K562 treated with DMSO at 1 percent for 4 hours (cell line): ENCODE data around the gene SMCR8. TPM values are rescaled to one million over a fixed set of nuclear protein-coding genes. Genes with fewer than 3 reads are reported as not detected.

Experiments
- total RNA-seq: library from RNA; unstranded; fragments of 300-600 nt; gene quantifications from 2 replicates; pipeline ENCODE4 v1.2.3, GENCODE V29; 2022; ENCODE audit not compliant: insufficient read depth

SMCR8 gene, protein sequence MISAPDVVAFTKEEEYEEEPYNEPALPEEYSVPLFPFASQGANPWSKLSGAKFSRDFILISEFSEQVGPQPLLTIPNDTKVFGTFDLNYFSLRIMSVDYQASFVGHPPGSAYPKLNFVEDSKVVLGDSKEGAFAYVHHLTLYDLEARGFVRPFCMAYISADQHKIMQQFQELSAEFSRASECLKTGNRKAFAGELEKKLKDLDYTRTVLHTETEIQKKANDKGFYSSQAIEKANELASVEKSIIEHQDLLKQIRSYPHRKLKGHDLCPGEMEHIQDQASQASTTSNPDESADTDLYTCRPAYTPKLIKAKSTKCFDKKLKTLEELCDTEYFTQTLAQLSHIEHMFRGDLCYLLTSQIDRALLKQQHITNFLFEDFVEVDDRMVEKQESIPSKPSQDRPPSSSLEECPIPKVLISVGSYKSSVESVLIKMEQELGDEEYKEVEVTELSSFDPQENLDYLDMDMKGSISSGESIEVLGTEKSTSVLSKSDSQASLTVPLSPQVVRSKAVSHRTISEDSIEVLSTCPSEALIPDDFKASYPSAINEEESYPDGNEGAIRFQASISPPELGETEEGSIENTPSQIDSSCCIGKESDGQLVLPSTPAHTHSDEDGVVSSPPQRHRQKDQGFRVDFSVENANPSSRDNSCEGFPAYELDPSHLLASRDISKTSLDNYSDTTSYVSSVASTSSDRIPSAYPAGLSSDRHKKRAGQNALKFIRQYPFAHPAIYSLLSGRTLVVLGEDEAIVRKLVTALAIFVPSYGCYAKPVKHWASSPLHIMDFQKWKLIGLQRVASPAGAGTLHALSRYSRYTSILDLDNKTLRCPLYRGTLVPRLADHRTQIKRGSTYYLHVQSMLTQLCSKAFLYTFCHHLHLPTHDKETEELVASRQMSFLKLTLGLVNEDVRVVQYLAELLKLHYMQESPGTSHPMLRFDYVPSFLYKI
- 12.9 and 13.6 TPM in 2 replicates for total RNA-seq

GRCh38 chr17:18314731-18315561, at the start of gene SMCR8, which contains the start of gene TOP3A:
SMCR8 (plus strand) TSS chr17:18315293; CDS start chr17:18315790, 497 bp downstream.
TOP3A (minus strand) TSS chr17:18314994; CDS start chr17:18314778, 216 bp downstream.

GRCh38 chr17:18363101-18364049, 48.3 kb downstream of the SMCR8 start, which contains the start of gene SHMT1:
SHMT1 (minus strand) TSS chr17:18363550; CDS start chr17:18355981, 7,569 bp downstream.

Other genes with a start within 250 kb of the SMCR8 start
- 20.4 and 25.8 TPM in 2 replicates for gene DRG2, start 227.3 kb upstream of the SMCR8 start, total RNA-seq
- gene MYO15A, start 206.5 kb upstream of the SMCR8 start, total RNA-seq, result not detected in 2 replicates
- gene ALKBH5, start 131.5 kb upstream of the SMCR8 start, total RNA-seq, result 43.9 and 56.3 TPM in 2 replicates
- 14.3 and 15.4 TPM in 2 replicates for gene LLGL1, start 89.7 kb upstream of the SMCR8 start, total RNA-seq
- 114 and 132 TPM in 2 replicates for gene FLII, start 56.6 kb upstream of the SMCR8 start, total RNA-seq
- gene MIEF2, start 54.6 kb upstream of the SMCR8 start, total RNA-seq, result 3.5 and 5.8 TPM in 2 replicates
- gene TOP3A, start 299 bp upstream of the SMCR8 start, total RNA-seq, result 19.3 and 22.3 TPM in 2 replicates
- gene SHMT1, start 48.3 kb downstream of the SMCR8 start, total RNA-seq, result 24.3 and 25.2 TPM in 2 replicates
- gene EVPLL, start 62.5 kb downstream of the SMCR8 start, total RNA-seq, result not detected in 2 replicates
- not detected in 2 replicates for gene LGALS9C, start 161.5 kb downstream of the SMCR8 start, total RNA-seq